WTC11 (cell line): ENCODE measurements around the gene VPS8. TPM values are rescaled to one million over a fixed set of nuclear protein-coding genes. Genes with fewer than 3 reads are reported as not detected.

ENCODE experiments used
- ATAC-seq: fragments of 200-7000 bp; cut with Tn5 transposase; 2 replicates; pipeline ENCODE4 v1.10.0; 2021; ENCODE audit warnings: mild to moderate bottlenecking, moderate library complexity
- CTCF ChIA-PET: fragments of 300-600 bp; sonication (Branson Sonifier 250); formaldehyde crosslinking; loops from one replicate; lab custom pipeline; 2021; ENCODE audit warnings: antibody characterized with exemption; lab: Charles Lee
- POLR2A ChIA-PET: fragments of 350-600 bp; sonication (Branson Sonifier 250); formaldehyde crosslinking; loops from one replicate; lab custom pipeline; 2021; ENCODE audit warnings: antibody characterized with exemption; lab: Charles Lee
- DNase-seq: peaks from one replicate; pipeline ENCODE4 v3.0.0; 2021; ENCODE audit warnings: low spot score
- H3K27ac Mint-ChIP-seq: 2 replicates; pipeline ENCODE4 v1.8.0; 2021; ENCODE audit warnings: mixed read lengths
- H3K27me3 Mint-ChIP-seq: 2 replicates; pipeline ENCODE4 v1.8.0; 2021; ENCODE audit warnings: low read depth, mild to moderate bottlenecking, moderate library complexity, mixed read lengths
- H3K36me3 Mint-ChIP-seq: 2 replicates; pipeline ENCODE4 v1.8.0; 2021; ENCODE audit warnings: mixed read lengths
- H3K4me1 Mint-ChIP-seq: 2 replicates; pipeline ENCODE4 v1.8.0; 2022; ENCODE audit warnings: mixed read lengths
- H3K4me3 Mint-ChIP-seq: 2 replicates; pipeline ENCODE4 v1.8.0; 2021; ENCODE audit warnings: mild to moderate bottlenecking, moderate library complexity, mixed read lengths
- H3K9me3 Mint-ChIP-seq: 2 replicates; pipeline ENCODE4 v1.8.0; 2021; ENCODE audit warnings: mixed read lengths
- ATF3 ChIP-seq: sonication (generic); formaldehyde crosslinking; conservative IDR thresholded peaks from 2 replicates; pipeline ENCODE4 v1.8.1; 2022; ENCODE audit warnings: mild to moderate bottlenecking, missing genetic modification reagents
- ATF6 ChIP-seq: sonication (generic); formaldehyde crosslinking; IDR thresholded peaks from 2 replicates; pipeline ENCODE4 v1.8.1; 2023; ENCODE audit warnings: mild to moderate bottlenecking, missing genetic modification reagents
- CBFB ChIP-seq: sonication (generic); formaldehyde crosslinking; IDR thresholded peaks from 2 replicates; pipeline ENCODE4 v1.8.1; 2022; ENCODE audit warnings: mild to moderate bottlenecking, low read depth, missing genetic modification reagents
- E2F1 ChIP-seq: sonication (generic); formaldehyde crosslinking; IDR thresholded peaks from 2 replicates; pipeline ENCODE4 v1.8.0; 2022; ENCODE audit warnings: mild to moderate bottlenecking, missing genetic modification reagents
- EMX1 ChIP-seq: fragments of 250-450 bp; sonication (Bioruptor Pico); IDR thresholded peaks from 2 replicates; pipeline ENCODE4 v1.8.0; 2021; ENCODE audit warnings: mild to moderate bottlenecking
- FOXJ3 ChIP-seq: sonication (generic); formaldehyde crosslinking; IDR thresholded peaks from 2 replicates; pipeline ENCODE4 v1.9.0; 2021; ENCODE audit warnings: missing genetic modification reagents, mild to moderate bottlenecking, borderline replicate concordance
- GRHL2 ChIP-seq: fragments of 250-450 bp; sonication (Bioruptor Pico); IDR thresholded peaks from 2 replicates; pipeline ENCODE4 v1.8.0; 2022; ENCODE audit warnings: mild to moderate bottlenecking, moderate library complexity; ENCODE audit not compliant: insufficient replicate concordance, severe bottlenecking
- HMGA2 ChIP-seq: fragments of 250-450 bp; sonication (Bioruptor Pico); IDR thresholded peaks from 2 replicates; pipeline ENCODE4 v1.4.0; 2021; ENCODE audit warnings: mild to moderate bottlenecking, moderate library complexity
- JUN ChIP-seq: sonication (generic); formaldehyde crosslinking; IDR thresholded peaks from 2 replicates; pipeline ENCODE4 v1.8.0; 2023; ENCODE audit warnings: mild to moderate bottlenecking, missing genetic modification reagents
- KAT7 ChIP-seq: sonication (generic); formaldehyde crosslinking; IDR thresholded peaks from 2 replicates; pipeline ENCODE4 v1.8.1; 2023; ENCODE audit warnings: missing genetic modification reagents, mild to moderate bottlenecking, borderline replicate concordance
- MXD4 ChIP-seq: fragments of 250-450 bp; sonication (Bioruptor Pico); IDR thresholded peaks from 2 replicates; pipeline ENCODE4 v1.8.0; 2021; ENCODE audit warnings: mild to moderate bottlenecking, moderate library complexity, borderline replicate concordance
- RORB ChIP-seq: fragments of 250-450 bp; sonication (Bioruptor Pico); IDR thresholded peaks from 2 replicates; pipeline ENCODE4 v1.9.0; 2021; ENCODE audit warnings: mild to moderate bottlenecking
- SMAD3 ChIP-seq: sonication (generic); formaldehyde crosslinking; IDR thresholded peaks from 2 replicates; pipeline ENCODE4 v1.8.0; 2022; ENCODE audit warnings: missing genetic modification reagents, mild to moderate bottlenecking, borderline replicate concordance
- SOX15 ChIP-seq: fragments of 250-450 bp; sonication (Bioruptor Pico); IDR thresholded peaks from 2 replicates; pipeline ENCODE4 v1.9.0; 2021; ENCODE audit warnings: mild to moderate bottlenecking
- ZBTB43 ChIP-seq: sonication (generic); formaldehyde crosslinking; IDR thresholded peaks from 2 replicates; pipeline ENCODE4 v1.8.1; 2023; ENCODE audit warnings: mild to moderate bottlenecking, missing genetic modification reagents
- ZNF138 ChIP-seq: sonication (generic); formaldehyde crosslinking; conservative IDR thresholded peaks from 2 replicates; pipeline ENCODE4 v1.8.1; 2022; ENCODE audit warnings: mild to moderate bottlenecking, moderate library complexity, missing genetic modification reagents
- ZNF219 ChIP-seq: sonication (generic); formaldehyde crosslinking; IDR thresholded peaks from 2 replicates; pipeline ENCODE4 v1.8.0; 2023; ENCODE audit warnings: missing genetic modification reagents, mild to moderate bottlenecking, borderline replicate concordance
- ZNF671 ChIP-seq: fragments of 250-450 bp; sonication (Bioruptor Pico); IDR thresholded peaks from 2 replicates; pipeline ENCODE4 v1.8.0; 2021; ENCODE audit warnings: mild to moderate bottlenecking
- total RNA-seq: library from RNA; stranded (reverse); gene quantifications from 3 replicates; pipeline ENCODE4 v1.2.3, GENCODE V29; 2021
- TF ChIP-seq, protein P1 (sequence below): sonication (generic); formaldehyde crosslinking; IDR thresholded peaks from 2 replicates; pipeline ENCODE4 v1.8.0; 2022; ENCODE audit warnings: missing genetic modification reagents
- TF ChIP-seq, protein P2 (sequence below): sonication (generic); formaldehyde crosslinking; IDR thresholded peaks from 2 replicates; pipeline ENCODE4 v1.8.1; 2022; ENCODE audit warnings: low read depth, missing genetic modification reagents, borderline replicate concordance

VPS8 gene
- total RNA-seq, 1 experiment from 2014 or later = 44.9 TPM

DNA sequence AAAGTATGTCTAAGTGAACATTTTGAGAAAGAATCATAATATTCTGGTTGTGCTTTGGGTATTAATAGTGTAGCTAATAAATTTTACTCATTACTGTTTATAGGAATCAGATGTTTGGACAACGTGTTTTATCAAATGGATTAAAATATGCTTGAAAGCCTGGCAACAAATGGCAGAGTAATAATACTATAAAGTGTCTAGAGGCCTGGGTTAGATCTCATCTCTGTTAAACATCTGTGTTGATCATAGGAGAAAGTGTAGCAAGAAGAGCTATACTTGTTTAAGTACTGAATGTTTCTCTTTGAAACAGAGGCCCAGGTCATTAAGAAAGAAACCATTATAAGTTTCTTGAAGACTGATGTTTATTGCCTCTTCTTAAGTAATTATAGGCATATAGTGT is 30.5 kb downstream of the VPS8 start:
- H3K4me3 Mint-ChIP-seq = no peak overlapping the region
- H3K27ac Mint-ChIP-seq = no peak overlapping the region
- no peak for ATAC-seq
- TF ChIP-seq ATF3 (CRISPR knock-in tag) (no peak), ZNF219 (CRISPR knock-in tag) (no peak), KAT7 (no peak), ZNF671 (no peak), MXD4 (no peak), ATF6 (CRISPR knock-in tag) (no peak), GRHL2 (CRISPR knock-in tag) (no peak)
- peaks cover 2% of the 10 kb centered on the region for H3K4me1 Mint-ChIP-seq
- ChIA-PET POLR2A (no interaction called here), CTCF (interaction anchor here (0.5 to 1.2 kb wide), 2 partner anchors 189 to 281 kb away, joined by 3 to 5 read pairs; partner anchors contain the start of gene EPHB3)
- H3K9me3 Mint-ChIP-seq = no peaks in the 10 kb centered on the region
- DNase-seq = no peak
- H3K27me3 Mint-ChIP-seq = no peaks in the 10 kb centered on the region
- no peaks in the 10 kb centered on the region for H3K36me3 Mint-ChIP-seq

DNA sequence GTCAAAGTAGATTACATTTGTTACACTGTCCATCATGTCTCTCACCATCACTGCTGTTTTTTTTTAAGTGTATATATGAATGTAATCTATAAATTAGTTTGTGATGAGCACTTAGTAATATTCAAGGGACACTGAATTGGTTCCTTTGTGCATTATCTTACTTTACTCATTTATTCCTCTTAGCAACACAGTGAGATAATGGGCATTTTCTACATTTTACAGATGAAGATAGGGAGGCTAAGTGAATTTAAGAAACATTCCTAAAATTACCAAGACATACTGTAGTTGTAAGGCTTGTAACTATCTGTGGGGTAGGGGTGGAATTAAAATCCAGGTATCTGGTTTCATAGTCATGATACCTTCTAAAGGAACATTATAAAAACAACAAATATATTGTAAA is 33.9 kb downstream of the VPS8 start:
- no peak for DNase-seq
- no peaks in the 10 kb centered on the region for H3K27me3 Mint-ChIP-seq

DNA sequence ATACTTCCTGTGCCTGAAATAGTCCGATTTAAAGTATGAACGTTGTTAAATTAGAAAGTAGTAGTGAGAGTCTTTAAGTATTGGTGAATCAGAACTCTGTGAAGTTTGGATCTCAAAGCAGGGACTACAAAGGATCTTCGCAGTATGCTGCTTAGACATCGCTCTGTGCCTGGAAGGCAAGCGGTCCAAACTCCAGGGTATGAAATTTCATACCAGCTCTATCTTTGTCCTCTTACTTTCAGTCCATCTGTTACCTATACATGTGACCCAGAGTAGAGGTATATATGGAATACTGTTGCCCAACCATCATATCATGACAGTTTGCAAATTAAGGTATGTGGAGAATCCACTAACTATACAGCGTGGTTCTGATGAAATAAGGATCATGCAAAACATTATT is 34.5 kb downstream of the VPS8 start:
- DNase-seq (no peak), ATAC-seq (no peak)
- H3K4me3 Mint-ChIP-seq = no peak overlapping the region
- no peaks in the 10 kb centered on the region for H3K9me3 Mint-ChIP-seq
- no peaks in the 10 kb centered on the region for H3K27me3 Mint-ChIP-seq
- ChIA-PET POLR2A (no interaction called here), CTCF (no interaction called here)
- H3K36me3 Mint-ChIP-seq = peaks cover 5% of the 10 kb centered on the region; the same call in 1 of the 2 replicates
- H3K27ac Mint-ChIP-seq = no peak overlapping the region; the same call in 1 of the 2 replicates
- no peaks in the 10 kb centered on the region for H3K4me1 Mint-ChIP-seq
- no peak for TF ChIP-seq FOXJ3 (CRISPR knock-in tag)
- TF ChIP-seq ZNF138 = no peak
- no peak for TF ChIP-seq CBFB (CRISPR knock-in tag)
- no peak for TF ChIP-seq SOX15 (CRISPR knock-in tag)
- TF ChIP-seq JUN (CRISPR knock-in tag) = no peak
- TF ChIP-seq HMGA2 = no peak
- no peak for TF ChIP-seq ATF3 (CRISPR knock-in tag)
- no peak for TF ChIP-seq ZBTB43 (CRISPR knock-in tag)
- no peak for TF ChIP-seq E2F1 (CRISPR knock-in tag)

More for the DNA sequence above, 33.9 kb downstream of the VPS8 start:
- Mint-ChIP-seq H3K9me3 (no peaks in the 10 kb centered on the region), H3K36me3 (0 out of 2 replicates have a peak, but pooled peaks cover under 1% of the 10 kb centered on the region), H3K4me1 (no peaks in the 10 kb centered on the region), H3K4me3 (no peak overlapping the region), H3K27ac (no peak overlapping the region)
- POLR2A ChIA-PET = no interaction called here
- TF ChIP-seq, protein P1, sequence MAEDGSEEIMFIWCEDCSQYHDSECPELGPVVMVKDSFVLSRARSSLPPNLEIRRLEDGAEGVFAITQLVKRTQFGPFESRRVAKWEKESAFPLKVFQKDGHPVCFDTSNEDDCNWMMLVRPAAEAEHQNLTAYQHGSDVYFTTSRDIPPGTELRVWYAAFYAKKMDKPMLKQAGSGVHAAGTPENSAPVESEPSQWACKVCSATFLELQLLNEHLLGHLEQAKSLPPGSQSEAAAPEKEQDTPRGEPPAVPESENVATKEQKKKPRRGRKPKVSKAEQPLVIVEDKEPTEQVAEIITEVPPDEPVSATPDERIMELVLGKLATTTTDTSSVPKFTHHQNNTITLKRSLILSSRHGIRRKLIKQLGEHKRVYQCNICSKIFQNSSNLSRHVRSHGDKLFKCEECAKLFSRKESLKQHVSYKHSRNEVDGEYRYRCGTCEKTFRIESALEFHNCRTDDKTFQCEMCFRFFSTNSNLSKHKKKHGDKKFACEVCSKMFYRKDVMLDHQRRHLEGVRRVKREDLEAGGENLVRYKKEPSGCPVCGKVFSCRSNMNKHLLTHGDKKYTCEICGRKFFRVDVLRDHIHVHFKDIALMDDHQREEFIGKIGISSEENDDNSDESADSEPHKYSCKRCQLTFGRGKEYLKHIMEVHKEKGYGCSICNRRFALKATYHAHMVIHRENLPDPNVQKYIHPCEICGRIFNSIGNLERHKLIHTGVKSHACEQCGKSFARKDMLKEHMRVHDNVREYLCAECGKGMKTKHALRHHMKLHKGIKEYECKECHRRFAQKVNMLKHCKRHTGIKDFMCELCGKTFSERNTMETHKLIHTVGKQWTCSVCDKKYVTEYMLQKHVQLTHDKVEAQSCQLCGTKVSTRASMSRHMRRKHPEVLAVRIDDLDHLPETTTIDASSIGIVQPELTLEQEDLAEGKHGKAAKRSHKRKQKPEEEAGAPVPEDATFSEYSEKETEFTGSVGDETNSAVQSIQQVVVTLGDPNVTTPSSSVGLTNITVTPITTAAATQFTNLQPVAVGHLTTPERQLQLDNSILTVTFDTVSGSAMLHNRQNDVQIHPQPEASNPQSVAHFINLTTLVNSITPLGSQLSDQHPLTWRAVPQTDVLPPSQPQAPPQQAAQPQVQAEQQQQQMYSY (CRISPR knock-in tag) = no peak
- no peak for TF ChIP-seq SMAD3 (CRISPR knock-in tag)
- no peak for TF ChIP-seq RORB (CRISPR knock-in tag)
- no peak for TF ChIP-seq EMX1 (CRISPR knock-in tag)
- TF ChIP-seq, protein P2, sequence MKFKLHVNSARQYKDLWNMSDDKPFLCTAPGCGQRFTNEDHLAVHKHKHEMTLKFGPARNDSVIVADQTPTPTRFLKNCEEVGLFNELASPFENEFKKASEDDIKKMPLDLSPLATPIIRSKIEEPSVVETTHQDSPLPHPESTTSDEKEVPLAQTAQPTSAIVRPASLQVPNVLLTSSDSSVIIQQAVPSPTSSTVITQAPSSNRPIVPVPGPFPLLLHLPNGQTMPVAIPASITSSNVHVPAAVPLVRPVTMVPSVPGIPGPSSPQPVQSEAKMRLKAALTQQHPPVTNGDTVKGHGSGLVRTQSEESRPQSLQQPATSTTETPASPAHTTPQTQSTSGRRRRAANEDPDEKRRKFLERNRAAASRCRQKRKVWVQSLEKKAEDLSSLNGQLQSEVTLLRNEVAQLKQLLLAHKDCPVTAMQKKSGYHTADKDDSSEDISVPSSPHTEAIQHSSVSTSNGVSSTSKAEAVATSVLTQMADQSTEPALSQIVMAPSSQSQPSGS (CRISPR knock-in tag) = no peak
- ATAC-seq = no peak
- CTCF ChIA-PET = no interaction called here
